GM12878 (cell line): ENCODE measurements around the gene FAM89B. TPM values are rescaled to one million over a fixed set of nuclear protein-coding genes. Genes with fewer than 3 reads are reported as not detected.

Experiments
- ATAC-seq: fragments of 200-7000 bp; cut with Tn5 transposase; 3 replicates; pipeline ENCODE4 v1.9.1; 2020; ENCODE audit warnings: mild to moderate bottlenecking, moderate library complexity
- BruUV-seq: library from RNA; stranded (reverse); fragments of 400-500 nt; replicated peaks from 2 replicates; lab custom pipeline; 2021; lab: Mats Ljungman, UMichigan
- CTCF ChIA-PET: fragments of 300-600 bp; sonication (Branson Sonifier 250); formaldehyde crosslinking; extraction: SDS; loops from one replicate; lab custom pipeline; 2021; ENCODE audit warnings: inconsistent platforms; lab: Yijun Ruan, JAX
- POLR2A ChIA-PET: fragments of 350-600 bp; formaldehyde crosslinking; extraction: SDS; loops from one replicate; lab custom pipeline; 2021; ENCODE audit warnings: inconsistent platforms; lab: Charles Lee
- RAD21 ChIA-PET: fragments of 300-600 bp; sonication (Branson Sonifier 250); formaldehyde crosslinking; loops from one replicate; lab custom pipeline; 2023; ENCODE audit warnings: antibody characterized with exemption; ENCODE audit not compliant: unreplicated experiment; lab: Charles Lee
- SMC1A ChIA-PET: fragments of 300-600 bp; sonication (Branson Sonifier 250); formaldehyde crosslinking; loops from one replicate; lab custom pipeline; 2023; ENCODE audit not compliant: unreplicated experiment, uncharacterized antibody; lab: Charles Lee
- DNase-seq: peaks from one replicate; pipeline ENCODE4 v3.0.0-alpha.2; 2011; ENCODE audit warnings: low read depth, low spot score
- FAIRE-seq: peaks from 3 replicates; lab custom pipeline; 2011; peaks lifted over from hg19 to GRCh38; lab: Jason Lieb, UNC
- H2AFZ ChIP-seq: 2 replicates; pipeline ENCODE4 v1.6.0; 2011; ENCODE audit warnings: low read depth, low read length, control low read depth; ENCODE audit not compliant: control insufficient read depth
- H3K27ac ChIP-seq: 2 replicates; pipeline ENCODE4 v1.5.1; 2011; ENCODE audit warnings: control low read depth; ENCODE audit not compliant: control insufficient read depth, insufficient read depth
- H3K27me3 ChIP-seq, 2 experiments: replicated peaks in 1 of 2; 2 replicates each; pipeline versions ENCODE4 v1.6.0 to v1.6.1; 2011; ENCODE audit warnings: low read length in 1 of 2; ENCODE audit not compliant: control insufficient read depth in 2 of 2, insufficient read depth in 2 of 2
- H3K36me3 ChIP-seq, 2 experiments: 2 replicates each; pipeline ENCODE4 v1.5.1; 2011; ENCODE audit warnings: low read length in 1 of 2; ENCODE audit not compliant: control insufficient read depth in 2 of 2, insufficient read depth in 2 of 2
- H3K4me1 ChIP-seq: 2 replicates; pipeline ENCODE4 v1.6.1; 2011; ENCODE audit warnings: mild to moderate bottlenecking, low read length, moderate library complexity, mixed read lengths; ENCODE audit not compliant: control insufficient read depth, insufficient read depth
- H3K4me2 ChIP-seq: 2 replicates; pipeline ENCODE4 v1.6.0; 2011; ENCODE audit warnings: control low read depth; ENCODE audit not compliant: control insufficient read depth, insufficient read depth
- H3K4me3 ChIP-seq: fragments of 200-600 bp; sonication (generic); 2 replicates; pipeline ENCODE4 v1.5.1; 2016
- H3K79me2 ChIP-seq: 2 replicates; pipeline ENCODE4 v1.6.0; 2011; ENCODE audit warnings: low read length; ENCODE audit not compliant: control insufficient read depth, insufficient read depth
- H3K9ac ChIP-seq: 2 replicates; pipeline ENCODE4 v1.8.0; 2011; ENCODE audit warnings: low read length, control low read depth, mixed read lengths; ENCODE audit not compliant: control insufficient read depth, insufficient read depth
- H3K9me3 ChIP-seq: replicated peaks from 3 replicates; pipeline ENCODE4 v1.5.1; 2011; ENCODE audit warnings: mild to moderate bottlenecking, low read length; ENCODE audit not compliant: control insufficient read depth, insufficient read depth
- H4K20me1 ChIP-seq: 2 replicates; pipeline ENCODE4 v1.6.0; 2011; ENCODE audit not compliant: control insufficient read depth, insufficient read depth
- ATF2 ChIP-seq: IDR thresholded peaks from 2 replicates; pipeline ENCODE4 v1.6.1; 2012; ENCODE audit warnings: low read length, inconsistent platforms
- CBX5 ChIP-seq: sonication (generic); IDR thresholded peaks from 2 replicates; pipeline ENCODE4 v1.6.1; 2016; ENCODE audit warnings: low read depth, moderate library complexity, mild to moderate bottlenecking, inconsistent platforms
- ETV6 ChIP-seq, 2 experiments: fragments of 450-650 bp in 1 of 2; IDR thresholded peaks in 1 of 2; conservative IDR thresholded peaks in 1 of 2; 2 replicates each; pipeline ENCODE4 v1.6.1; 2014; ENCODE audit warnings: antibody characterized with exemption in 1 of 2, borderline replicate concordance in 1 of 2, low read depth in 1 of 2, mild to moderate bottlenecking in 1 of 2, moderate library complexity in 1 of 2
- HDAC6 ChIP-seq: fragments of 200-600 bp; sonication (generic); IDR thresholded peaks from one replicate; pipeline ENCODE4 v1.8.0; 2017; ENCODE audit warnings: antibody characterized with exemption; ENCODE audit not compliant: unreplicated experiment
- MEF2B ChIP-seq: fragments of 450-650 bp; IDR thresholded peaks from 2 replicates; pipeline ENCODE4 v1.6.1; 2018; ENCODE audit warnings: mild to moderate bottlenecking, moderate library complexity; ENCODE audit not compliant: partially characterized antibody, poor library complexity, severe bottlenecking
- NFYA ChIP-seq: IDR thresholded peaks from 2 replicates; pipeline ENCODE4 v1.6.1; 2011; ENCODE audit warnings: low read depth, mild to moderate bottlenecking, low read length, improper control_type of control experiment, borderline replicate concordance
- POLR2A ChIP-seq: IDR thresholded peaks from 2 replicates; pipeline ENCODE4 v1.6.1; 2011; ENCODE audit warnings: low read depth, mild to moderate bottlenecking, low read length
- STAT1 ChIP-seq: fragments of 450-650 bp; conservative IDR thresholded peaks from 2 replicates; pipeline ENCODE4 v1.6.1; 2014; ENCODE audit warnings: antibody characterized with exemption, mild to moderate bottlenecking
- SUZ12 ChIP-seq: fragments of 200-600 bp; sonication (generic); IDR thresholded peaks from one replicate; pipeline ENCODE4 v1.6.1; 2018; ENCODE audit warnings: antibody characterized with exemption, mild to moderate bottlenecking; ENCODE audit not compliant: unreplicated experiment
- ZNF217 ChIP-seq: fragments of 450-650 bp; IDR thresholded peaks from 2 replicates; pipeline ENCODE4 v1.6.1; 2017; ENCODE audit warnings: antibody characterized with exemption, mild to moderate bottlenecking
- WGBS: methylation state at CpG from one replicate; pipeline ENCODE4 v1.1.6; 2016; ENCODE audit warnings: low lambda C conversion rate; ENCODE audit not compliant: insufficient replicate concordance, insufficient coverage; ENCODE audit errors: missing lambda C conversion rate; 5-methylcytosine and 5-hydroxymethylcytosine counted together
- in situ Hi-C: fragments of 300-500 bp; cut with MboI; formaldehyde crosslinking; loops from 9 replicates; pipeline ENCODE4 v1.14.3; 2018; ENCODE audit warnings: mixed read lengths
- intact Hi-C: fragments of 100-400 bp; cut with micrococcal nuclease; formaldehyde crosslinking; loops from one replicate; pipeline ENCODE4 v1.14.2; 2022; ENCODE audit not compliant: unreplicated experiment
- polyA plus RNA-seq, 11 experiments: library from polyadenylated mRNA; depleted of rRNA in 4 of 11; unstranded in 6 of 11; stranded (reverse) in 5 of 11; fragments of >200 nt; fragmentation: Nextera tagmentation in 4 of 11; fragmentation: Illumina TruSeq in 1 of 11; extraction: Ambion mirVana in 4 of 11; extraction: Trizol in 1 of 11; gene quantifications; 1 replicate in 1 of 11; 2 replicates in 10 of 11; pipeline versions ENCODE4 v1.2.1 to v1.2.3, GENCODE V29; 2011 to 2016; ENCODE audit warnings: inconsistent platforms in 2 of 11, missing spikeins in 2 of 11, low read depth in 1 of 11
- total RNA-seq, 4 experiments: library from RNA; depleted of rRNA in 3 of 4; stranded (reverse); fragments of >200 nt in 3 of 4; fragmentation: Illumina TruSeq in 1 of 4; extraction: Trizol in 1 of 4; gene quantifications; 2 replicates each; pipeline versions ENCODE4 v1.2.1 to v1.2.3, GENCODE V29; 2013 to 2021

Gene FAM89B
- total and polyA plus RNA-seq, 10 of the 15 experiments (the other 5 are each of a cell fraction or from before 2014, with no cell fraction given) = 0.34 to 36.7 (median 9.8) TPM

DNA sequence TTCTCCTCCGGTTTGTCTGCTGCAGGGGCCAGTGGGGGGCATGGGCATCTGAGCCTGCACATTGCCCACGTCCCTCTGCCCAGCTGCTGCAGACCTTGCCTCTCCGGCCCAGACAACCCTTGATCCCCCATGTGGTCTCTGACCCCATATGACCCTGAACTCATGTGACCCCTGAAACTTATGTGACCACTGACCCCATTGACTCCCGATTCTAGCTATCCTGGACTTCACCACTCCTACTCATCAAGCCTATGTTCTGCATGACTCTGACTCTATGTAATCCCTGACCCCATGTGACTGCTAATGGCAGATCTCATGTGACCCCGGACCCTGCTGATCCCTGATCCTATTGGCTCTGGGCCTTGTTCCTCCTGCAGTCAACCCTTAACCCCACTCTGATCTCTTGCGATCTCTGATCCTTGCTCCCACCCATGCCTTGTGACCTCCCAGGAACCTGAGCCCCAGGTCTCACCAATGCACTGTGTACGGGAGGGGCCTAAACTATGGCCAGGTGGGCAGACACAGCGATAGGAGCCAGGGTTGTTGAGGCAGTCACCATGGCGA, 19.9 kb upstream of the FAM89B start (continued):
- no peak for TF ChIP-seq ETV6 (conservative IDR thresholded peaks at IDR 0.05 in 1 of 2, IDR thresholded peaks at IDR 0.05 in 1 of 2; ENCODE audit: borderline replicate concordance in 1 of 2, low read depth in 1 of 2)
- no peak for TF ChIP-seq SUZ12
- no peak for TF ChIP-seq HDAC6
- no peak for TF ChIP-seq CBX5

DNA sequence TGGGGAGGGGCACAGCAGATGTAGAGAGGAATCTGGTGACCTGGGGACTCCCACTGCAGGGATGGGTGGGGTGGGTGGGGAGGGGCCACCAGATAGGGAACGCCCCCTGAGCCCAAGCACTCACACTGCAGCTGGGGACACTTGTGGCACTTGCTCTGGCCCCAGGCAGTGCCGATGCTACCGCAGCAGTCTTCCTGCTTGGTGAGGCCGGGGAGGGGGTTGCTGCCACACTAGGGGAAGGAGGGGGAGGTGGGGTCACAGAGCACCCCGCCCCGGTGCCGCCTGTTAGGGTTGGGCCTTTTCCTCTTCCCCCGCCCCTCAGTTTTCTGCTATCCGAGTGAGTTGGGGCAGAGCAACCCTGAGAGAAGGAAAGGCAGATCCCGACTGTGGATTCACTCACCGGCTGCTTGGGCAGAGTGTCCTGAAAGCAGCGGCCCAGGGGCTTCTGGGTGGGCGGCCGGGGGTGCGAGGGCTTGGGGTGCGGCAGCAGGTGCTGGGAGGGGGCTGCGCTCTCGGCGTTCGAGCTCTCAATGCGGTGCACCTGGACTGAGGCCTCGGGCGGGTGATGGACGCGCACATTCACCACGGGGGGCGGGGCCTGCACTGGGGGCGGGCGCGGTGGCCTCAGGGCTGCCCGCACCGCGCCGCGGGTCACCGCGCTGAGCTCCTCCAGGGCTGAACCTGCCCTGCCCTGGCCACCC, 18.9 kb upstream of the FAM89B start:
- ChIA-PET CTCF (no interaction called here), RAD21 (interaction anchor here (1.7 to 2.9 kb wide), 2 partner anchors 12 to 13 kb away, joined by 4 to 19 read pairs; no protein-coding TSS in a partner anchor), POLR2A (no interaction called here), SMC1A (no interaction called here)
- H3K4me3 ChIP-seq = no peak overlapping the region
- no peak for FAIRE-seq
- H2AFZ ChIP-seq = no peak overlapping the region
- no peaks in the 10 kb centered on the region for H4K20me1 ChIP-seq
- H3K27me3 ChIP-seq = no peaks in the 10 kb centered on the region; a peak in 1 of 4 replicates
- intact Hi-C loops = no loop called here
- no peak for DNase-seq
- no peak overlapping the region for H3K4me2 ChIP-seq
- no peak for TF ChIP-seq NFYA
- no peak for TF ChIP-seq ZNF217
- no peak for TF ChIP-seq STAT1
- TF ChIP-seq POLR2A = peak; percentile 29; the same call in 1 of the 2 replicates
- no peak for TF ChIP-seq MEF2B
- no peak for TF ChIP-seq ATF2
- no TSS peak for BruUV-seq
- H3K27ac ChIP-seq = no peak overlapping the region
- no peaks in the 10 kb centered on the region for H3K79me2 ChIP-seq
- peak; percentile 21 for ATAC-seq
- in situ Hi-C loops = no loop called here
- WGBS = 56% methylated on average over 16 of the region's 37 CpGs
- peaks cover 9% of the 10 kb centered on the region for H3K4me1 ChIP-seq
- H3K9ac ChIP-seq = no peak overlapping the region
- H3K9me3 ChIP-seq = no peaks in the 10 kb centered on the region
- no peaks in the 10 kb centered on the region for H3K36me3 ChIP-seq
